GM23338 (cell line): Measurements from ENCODE around the gene HTRA1. TPM values are rescaled to one million over a fixed set of nuclear protein-coding genes. Genes with fewer than 3 reads are reported as not detected.

Experiments used
- EZH2phosphoT487 ChIP-seq: fragments of 200-600 bp; sonication (generic); IDR thresholded peaks from one replicate; pipeline ENCODE4 v1.8.1; 2018; ENCODE audit warnings: antibody characterized with exemption; ENCODE audit not compliant: unreplicated experiment
- NANOG ChIP-seq: IDR thresholded peaks from 2 replicates; pipeline ENCODE4 v1.6.1; 2016; ENCODE audit warnings: antibody characterized with exemption, borderline replicate concordance
- STAT1 ChIP-seq: IDR thresholded peaks from one replicate; pipeline ENCODE4 v1.6.1; 2016; ENCODE audit warnings: antibody characterized with exemption; ENCODE audit not compliant: unreplicated experiment
- ZNF114 ChIP-seq: fragments of 250-450 bp; sonication (Bioruptor Pico); IDR thresholded peaks from 2 replicates; pipeline ENCODE4 v1.5.0; 2020; ENCODE audit warnings: mild to moderate bottlenecking, moderate library complexity
- polyA plus RNA-seq: library from polyadenylated mRNA; unstranded; fragments of >200 nt; fragmentation: Nextera tagmentation; extraction: Ambion mirVana; gene quantifications from 2 replicates; pipeline ENCODE4 v1.2.1, GENCODE V29; 2016
- total RNA-seq: library from RNA; depleted of rRNA; stranded (reverse); fragments of >200 nt; shearing (Covaris generic); gene quantifications from 2 replicates; pipeline ENCODE4 v1.2.3, GENCODE V29; 2014
- TF ChIP-seq, protein P1 (sequence below): fragments of 250-450 bp; sonication (Bioruptor Pico); IDR thresholded peaks from 2 replicates; pipeline ENCODE4 v1.5.0; 2020; ENCODE audit warnings: mild to moderate bottlenecking, moderate library complexity
- TF ChIP-seq, protein P2 (sequence below): IDR thresholded peaks from 2 replicates; pipeline ENCODE4 v1.6.1; 2016; ENCODE audit warnings: antibody characterized with exemption
- TF ChIP-seq, protein P3 (sequence below), 2 experiments: fragments of 200-600 bp in 1 of 2; sonication (generic) in 1 of 2; conservative IDR thresholded peaks; 2 replicates each; pipeline versions ENCODE4 v1.5.1 to v1.6.1; 2016 to 2017; ENCODE audit warnings: antibody characterized with exemption in 2 of 2, low read depth in 2 of 2, mild to moderate bottlenecking in 2 of 2, moderate library complexity in 1 of 2

HTRA1 gene
- total and polyA plus RNA-seq, 2 experiments from 2014 or later: 8.1 to 16.1 TPM

DNA sequence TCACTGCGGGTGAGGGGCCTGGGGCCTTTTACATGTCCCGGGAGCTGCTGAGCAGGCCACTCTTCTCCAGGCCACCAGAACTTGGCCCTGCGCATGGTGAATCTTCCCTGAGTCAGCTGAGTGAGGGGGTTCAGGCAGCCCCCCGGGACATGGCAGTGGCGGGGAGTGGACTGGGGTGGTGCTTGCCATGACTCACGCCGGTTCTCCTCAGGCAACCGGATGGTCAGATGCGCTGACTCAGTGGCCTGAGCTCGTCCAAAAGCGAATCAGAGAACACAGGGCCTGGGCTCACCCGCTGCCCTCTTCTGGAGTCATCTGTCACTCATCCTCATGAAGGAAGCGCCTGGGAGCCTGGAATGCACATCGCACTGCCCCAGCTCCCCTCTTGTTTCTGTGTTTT is 33.5 kb downstream of the HTRA1 start (continued):
- TF ChIP-seq, protein P1, sequence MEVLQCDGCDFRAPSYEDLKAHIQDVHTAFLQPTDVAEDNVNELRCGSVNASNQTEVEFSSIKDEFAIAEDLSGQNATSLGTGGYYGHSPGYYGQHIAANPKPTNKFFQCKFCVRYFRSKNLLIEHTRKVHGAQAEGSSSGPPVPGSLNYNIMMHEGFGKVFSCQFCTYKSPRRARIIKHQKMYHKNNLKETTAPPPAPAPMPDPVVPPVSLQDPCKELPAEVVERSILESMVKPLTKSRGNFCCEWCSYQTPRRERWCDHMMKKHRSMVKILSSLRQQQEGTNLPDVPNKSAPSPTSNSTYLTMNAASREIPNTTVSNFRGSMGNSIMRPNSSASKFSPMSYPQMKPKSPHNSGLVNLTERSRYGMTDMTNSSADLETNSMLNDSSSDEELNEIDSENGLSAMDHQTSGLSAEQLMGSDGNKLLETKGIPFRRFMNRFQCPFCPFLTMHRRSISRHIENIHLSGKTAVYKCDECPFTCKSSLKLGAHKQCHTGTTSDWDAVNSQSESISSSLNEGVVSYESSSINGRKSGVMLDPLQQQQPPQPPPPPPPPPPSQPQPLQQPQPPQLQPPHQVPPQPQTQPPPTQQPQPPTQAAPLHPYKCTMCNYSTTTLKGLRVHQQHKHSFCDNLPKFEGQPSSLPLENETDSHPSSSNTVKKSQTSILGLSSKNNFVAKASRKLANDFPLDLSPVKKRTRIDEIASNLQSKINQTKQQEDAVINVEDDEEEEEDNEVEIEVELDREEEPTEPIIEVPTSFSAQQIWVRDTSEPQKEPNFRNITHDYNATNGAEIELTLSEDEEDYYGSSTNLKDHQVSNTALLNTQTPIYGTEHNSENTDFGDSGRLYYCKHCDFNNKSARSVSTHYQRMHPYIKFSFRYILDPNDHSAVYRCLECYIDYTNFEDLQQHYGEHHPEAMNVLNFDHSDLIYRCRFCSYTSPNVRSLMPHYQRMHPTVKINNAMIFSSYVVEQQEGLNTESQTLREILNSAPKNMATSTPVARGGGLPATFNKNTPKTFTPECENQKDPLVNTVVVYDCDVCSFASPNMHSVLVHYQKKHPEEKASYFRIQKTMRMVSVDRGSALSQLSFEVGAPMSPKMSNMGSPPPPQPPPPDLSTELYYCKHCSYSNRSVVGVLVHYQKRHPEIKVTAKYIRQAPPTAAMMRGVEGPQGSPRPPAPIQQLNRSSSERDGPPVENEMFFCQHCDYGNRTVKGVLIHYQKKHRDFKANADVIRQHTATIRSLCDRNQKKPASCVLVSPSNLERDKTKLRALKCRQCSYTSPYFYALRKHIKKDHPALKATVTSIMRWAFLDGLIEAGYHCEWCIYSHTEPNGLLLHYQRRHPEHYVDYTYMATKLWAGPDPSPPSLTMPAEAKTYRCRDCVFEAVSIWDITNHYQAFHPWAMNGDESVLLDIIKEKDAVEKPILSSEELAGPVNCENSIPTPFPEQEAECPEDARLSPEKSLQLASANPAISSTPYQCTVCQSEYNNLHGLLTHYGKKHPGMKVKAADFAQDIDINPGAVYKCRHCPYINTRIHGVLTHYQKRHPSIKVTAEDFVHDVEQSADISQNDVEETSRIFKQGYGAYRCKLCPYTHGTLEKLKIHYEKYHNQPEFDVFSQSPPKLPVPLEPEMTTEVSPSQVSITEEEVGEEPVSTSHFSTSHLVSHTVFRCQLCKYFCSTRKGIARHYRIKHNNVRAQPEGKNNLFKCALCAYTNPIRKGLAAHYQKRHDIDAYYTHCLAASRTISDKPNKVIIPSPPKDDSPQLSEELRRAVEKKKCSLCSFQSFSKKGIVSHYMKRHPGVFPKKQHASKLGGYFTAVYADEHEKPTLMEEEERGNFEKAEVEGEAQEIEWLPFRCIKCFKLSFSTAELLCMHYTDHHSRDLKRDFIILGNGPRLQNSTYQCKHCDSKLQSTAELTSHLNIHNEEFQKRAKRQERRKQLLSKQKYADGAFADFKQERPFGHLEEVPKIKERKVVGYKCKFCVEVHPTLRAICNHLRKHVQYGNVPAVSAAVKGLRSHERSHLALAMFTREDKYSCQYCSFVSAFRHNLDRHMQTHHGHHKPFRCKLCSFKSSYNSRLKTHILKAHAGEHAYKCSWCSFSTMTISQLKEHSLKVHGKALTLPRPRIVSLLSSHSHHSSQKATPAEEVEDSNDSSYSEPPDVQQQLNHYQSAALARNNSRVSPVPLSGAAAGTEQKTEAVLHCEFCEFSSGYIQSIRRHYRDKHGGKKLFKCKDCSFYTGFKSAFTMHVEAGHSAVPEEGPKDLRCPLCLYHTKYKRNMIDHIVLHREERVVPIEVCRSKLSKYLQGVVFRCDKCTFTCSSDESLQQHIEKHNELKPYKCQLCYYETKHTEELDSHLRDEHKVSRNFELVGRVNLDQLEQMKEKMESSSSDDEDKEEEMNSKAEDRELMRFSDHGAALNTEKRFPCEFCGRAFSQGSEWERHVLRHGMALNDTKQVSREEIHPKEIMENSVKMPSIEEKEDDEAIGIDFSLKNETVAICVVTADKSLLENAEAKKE (CRISPR knock-in tag): no peak
- TF ChIP-seq, protein P2, sequence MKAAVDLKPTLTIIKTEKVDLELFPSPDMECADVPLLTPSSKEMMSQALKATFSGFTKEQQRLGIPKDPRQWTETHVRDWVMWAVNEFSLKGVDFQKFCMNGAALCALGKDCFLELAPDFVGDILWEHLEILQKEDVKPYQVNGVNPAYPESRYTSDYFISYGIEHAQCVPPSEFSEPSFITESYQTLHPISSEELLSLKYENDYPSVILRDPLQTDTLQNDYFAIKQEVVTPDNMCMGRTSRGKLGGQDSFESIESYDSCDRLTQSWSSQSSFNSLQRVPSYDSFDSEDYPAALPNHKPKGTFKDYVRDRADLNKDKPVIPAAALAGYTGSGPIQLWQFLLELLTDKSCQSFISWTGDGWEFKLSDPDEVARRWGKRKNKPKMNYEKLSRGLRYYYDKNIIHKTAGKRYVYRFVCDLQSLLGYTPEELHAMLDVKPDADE: no peak
- TF ChIP-seq EZH2phosphoT487: no peak
- TF ChIP-seq STAT1: no peak
- TF ChIP-seq, protein P3, sequence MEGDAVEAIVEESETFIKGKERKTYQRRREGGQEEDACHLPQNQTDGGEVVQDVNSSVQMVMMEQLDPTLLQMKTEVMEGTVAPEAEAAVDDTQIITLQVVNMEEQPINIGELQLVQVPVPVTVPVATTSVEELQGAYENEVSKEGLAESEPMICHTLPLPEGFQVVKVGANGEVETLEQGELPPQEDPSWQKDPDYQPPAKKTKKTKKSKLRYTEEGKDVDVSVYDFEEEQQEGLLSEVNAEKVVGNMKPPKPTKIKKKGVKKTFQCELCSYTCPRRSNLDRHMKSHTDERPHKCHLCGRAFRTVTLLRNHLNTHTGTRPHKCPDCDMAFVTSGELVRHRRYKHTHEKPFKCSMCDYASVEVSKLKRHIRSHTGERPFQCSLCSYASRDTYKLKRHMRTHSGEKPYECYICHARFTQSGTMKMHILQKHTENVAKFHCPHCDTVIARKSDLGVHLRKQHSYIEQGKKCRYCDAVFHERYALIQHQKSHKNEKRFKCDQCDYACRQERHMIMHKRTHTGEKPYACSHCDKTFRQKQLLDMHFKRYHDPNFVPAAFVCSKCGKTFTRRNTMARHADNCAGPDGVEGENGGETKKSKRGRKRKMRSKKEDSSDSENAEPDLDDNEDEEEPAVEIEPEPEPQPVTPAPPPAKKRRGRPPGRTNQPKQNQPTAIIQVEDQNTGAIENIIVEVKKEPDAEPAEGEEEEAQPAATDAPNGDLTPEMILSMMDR (conservative IDR thresholded peaks at IDR 0.05; ENCODE audit: low read depth in 2 of 2): no peak
- no peak for TF ChIP-seq ZNF114 (CRISPR knock-in tag)
- no peak for TF ChIP-seq NANOG
